Cardiac muscle cell (in vitro differentiated cells and primary cell): ENCODE data around the gene RGS14. TPM values are rescaled to one million over a fixed set of nuclear protein-coding genes. Genes with fewer than 3 reads are reported as not detected.
"Not testable (repeated sequence)": the region's sequence is repeated elsewhere in the genome, so short reads cannot be mapped to it uniquely, and the experiment has no call there.

Source experiments
- DNase-seq, 2 donors: peaks; one replicate each; pipeline versions ENCODE4 v3.0.0 to v3.0.0-alpha.2; 2010 to 2017; ENCODE audit warnings: low read depth in 1 of 2, low spot score in 1 of 2
- H3K27ac ChIP-seq: fragments of 200-600 bp; sonication (generic); 2 replicates; pipeline ENCODE4 v1.5.1; 2016
- H3K27me3 ChIP-seq: fragments of 200-600 bp; sonication (generic); 2 replicates; pipeline ENCODE4 v1.6.0; 2016; ENCODE audit warnings: control low read depth
- H3K36me3 ChIP-seq: fragments of 200-600 bp; sonication (generic); 2 replicates; pipeline ENCODE4 v1.5.1; 2016; ENCODE audit warnings: control low read depth
- H3K4me1 ChIP-seq: fragments of 200-600 bp; sonication (generic); 2 replicates; pipeline ENCODE4 v1.8.1; 2017; ENCODE audit warnings: low read depth, mild to moderate bottlenecking, mixed run types
- H3K4me3 ChIP-seq: fragments of 200-600 bp; sonication (generic); 2 replicates; pipeline ENCODE4 v1.5.1; 2016; ENCODE audit warnings: mild to moderate bottlenecking
- H3K9me3 ChIP-seq: fragments of 200-600 bp; sonication (generic); 2 replicates; pipeline ENCODE4 v1.5.1; 2017; ENCODE audit warnings: low read depth, mild to moderate bottlenecking, control low read depth
- polyA plus RNA-seq: library from polyadenylated mRNA; unstranded; fragments of >200 nt; fragmentation: Nextera tagmentation; extraction: Ambion mirVana; gene quantifications from 2 replicates; pipeline ENCODE4 v1.2.1, GENCODE V29; 2016
- total RNA-seq: library from RNA; depleted of rRNA; stranded (reverse); fragments of >200 nt; gene quantifications from 2 replicates; pipeline ENCODE4 v1.2.3, GENCODE V29; 2016
- TF ChIP-seq, protein P1 (sequence below): IDR thresholded peaks from 2 replicates; pipeline ENCODE4 v1.5.1; 2012; ENCODE audit warnings: low read depth, mild to moderate bottlenecking, low read length

RGS14 gene
- total and polyA plus RNA-seq, 2 experiments from 2014 or later = 33.6 to 139 TPM

DNA sequence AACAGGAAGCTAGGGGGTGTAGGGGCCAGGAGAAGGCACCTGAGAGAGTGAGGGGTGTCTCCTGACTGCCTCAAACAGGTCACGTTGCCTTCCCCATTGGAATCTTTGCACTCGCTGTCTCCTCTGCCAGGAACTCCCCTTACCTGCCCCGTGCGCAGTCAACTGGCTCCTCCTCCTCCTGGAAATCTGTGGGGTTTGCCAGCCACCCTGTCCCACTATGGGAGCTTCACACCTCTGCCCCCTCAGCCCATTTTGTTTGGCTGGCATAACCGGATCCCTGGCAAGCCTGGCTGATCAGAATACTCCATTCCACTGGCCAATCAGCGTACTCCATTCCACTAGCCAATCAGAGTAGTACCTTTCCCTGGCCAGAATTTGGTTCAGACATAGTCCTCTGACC is 16.1 kb downstream of the RGS14 start:
- H3K36me3 ChIP-seq = no peaks in the 10 kb centered on the region
- H3K9me3 ChIP-seq = no peaks in the 10 kb centered on the region
- peaks cover 17% of the 10 kb centered on the region for H3K4me1 ChIP-seq
- no peak overlapping the region for H3K4me3 ChIP-seq
- TF ChIP-seq, protein P1, sequence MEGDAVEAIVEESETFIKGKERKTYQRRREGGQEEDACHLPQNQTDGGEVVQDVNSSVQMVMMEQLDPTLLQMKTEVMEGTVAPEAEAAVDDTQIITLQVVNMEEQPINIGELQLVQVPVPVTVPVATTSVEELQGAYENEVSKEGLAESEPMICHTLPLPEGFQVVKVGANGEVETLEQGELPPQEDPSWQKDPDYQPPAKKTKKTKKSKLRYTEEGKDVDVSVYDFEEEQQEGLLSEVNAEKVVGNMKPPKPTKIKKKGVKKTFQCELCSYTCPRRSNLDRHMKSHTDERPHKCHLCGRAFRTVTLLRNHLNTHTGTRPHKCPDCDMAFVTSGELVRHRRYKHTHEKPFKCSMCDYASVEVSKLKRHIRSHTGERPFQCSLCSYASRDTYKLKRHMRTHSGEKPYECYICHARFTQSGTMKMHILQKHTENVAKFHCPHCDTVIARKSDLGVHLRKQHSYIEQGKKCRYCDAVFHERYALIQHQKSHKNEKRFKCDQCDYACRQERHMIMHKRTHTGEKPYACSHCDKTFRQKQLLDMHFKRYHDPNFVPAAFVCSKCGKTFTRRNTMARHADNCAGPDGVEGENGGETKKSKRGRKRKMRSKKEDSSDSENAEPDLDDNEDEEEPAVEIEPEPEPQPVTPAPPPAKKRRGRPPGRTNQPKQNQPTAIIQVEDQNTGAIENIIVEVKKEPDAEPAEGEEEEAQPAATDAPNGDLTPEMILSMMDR = no peak
- H3K27ac ChIP-seq = no peak overlapping the region
- no peak for DNase-seq
- no peaks in the 10 kb centered on the region for H3K27me3 ChIP-seq

DNA sequence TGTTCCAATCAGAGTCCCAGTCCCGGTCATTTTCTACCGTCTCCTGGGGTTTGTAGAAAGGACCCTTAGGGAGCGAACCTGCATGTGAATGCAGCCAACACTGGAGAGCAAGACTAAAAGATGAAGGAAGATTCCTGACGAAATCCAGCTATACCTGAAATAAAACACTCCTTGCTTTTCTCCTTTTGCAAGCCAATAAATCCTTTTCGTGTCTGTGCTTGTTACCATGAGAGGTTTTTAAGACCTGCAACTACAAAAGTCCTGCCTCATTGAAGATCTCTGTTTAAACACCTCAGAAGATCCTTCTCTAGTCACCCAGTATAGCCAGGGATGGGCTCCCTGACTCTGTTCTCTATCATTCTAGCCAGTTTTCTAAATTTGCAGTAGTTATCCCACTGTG is 16.5 kb downstream of the RGS14 start:
- Histone ChIP-seq H3K27me3 (no peaks in the 10 kb centered on the region), H3K4me3 (no peak overlapping the region), H3K36me3 (no peaks in the 10 kb centered on the region), H3K27ac (no peak overlapping the region), H3K4me1 (peaks cover 17% of the 10 kb centered on the region), H3K9me3 (no peaks in the 10 kb centered on the region)
- TF ChIP-seq, protein P1 = no peak
- no peak for DNase-seq

DNA sequence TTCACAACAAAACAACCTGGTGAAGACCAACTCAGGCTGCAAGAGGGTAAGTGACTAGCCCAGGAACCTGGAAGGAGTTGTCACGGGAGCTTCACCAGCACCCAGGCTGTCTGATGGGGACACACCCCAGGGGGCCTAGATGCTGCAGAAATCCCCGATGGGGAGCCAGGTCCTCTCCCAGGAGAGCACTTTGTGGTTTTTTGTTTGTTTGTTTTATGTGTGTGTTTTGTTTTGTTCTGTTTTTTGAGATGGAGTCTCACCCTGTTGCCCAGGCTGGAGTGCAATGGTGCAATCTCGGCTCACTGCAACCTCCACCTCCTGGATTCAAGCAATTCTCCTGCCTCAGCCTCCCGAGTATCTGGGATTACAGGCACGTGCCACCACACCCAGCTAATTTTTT is 17.8 kb downstream of the RGS14 start:
- not testable (repeated sequence) for H3K27me3 ChIP-seq, H3K27ac ChIP-seq

DNA sequence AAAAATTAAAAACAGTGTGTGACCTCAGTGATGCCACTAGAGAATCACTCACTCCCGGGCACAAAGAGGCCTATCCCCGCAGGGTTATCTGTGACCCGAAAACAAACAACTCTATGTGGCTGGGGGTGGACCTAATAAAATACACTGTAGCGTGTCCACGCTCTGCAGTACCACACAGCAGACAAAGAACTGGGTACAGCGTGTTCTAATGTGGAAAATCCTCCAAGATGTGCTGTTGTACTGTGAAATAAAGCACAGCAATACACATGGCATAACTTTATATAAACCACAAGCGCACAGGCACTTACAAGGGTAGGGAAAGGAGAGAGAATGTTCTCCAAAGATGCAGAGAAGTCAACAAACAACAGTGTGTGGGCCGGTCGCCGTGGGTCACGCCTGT is 18.4 kb downstream of the RGS14 start:
- H3K9me3 ChIP-seq = no peaks in the 10 kb centered on the region
- no peaks in the 10 kb centered on the region for H3K36me3 ChIP-seq
- H3K27me3 ChIP-seq = no peaks in the 10 kb centered on the region
- TF ChIP-seq, protein P1 = no peak
- DNase-seq = no peak
- no peak overlapping the region for H3K27ac ChIP-seq
- H3K4me1 ChIP-seq = peaks cover 5% of the 10 kb centered on the region
- H3K4me3 ChIP-seq = no peak overlapping the region

More for the DNA sequence above, 17.8 kb downstream of the RGS14 start:
- not testable (repeated sequence) for H3K4me1 ChIP-seq, DNase-seq, H3K4me3 ChIP-seq, H3K9me3 ChIP-seq, H3K36me3 ChIP-seq

DNA sequence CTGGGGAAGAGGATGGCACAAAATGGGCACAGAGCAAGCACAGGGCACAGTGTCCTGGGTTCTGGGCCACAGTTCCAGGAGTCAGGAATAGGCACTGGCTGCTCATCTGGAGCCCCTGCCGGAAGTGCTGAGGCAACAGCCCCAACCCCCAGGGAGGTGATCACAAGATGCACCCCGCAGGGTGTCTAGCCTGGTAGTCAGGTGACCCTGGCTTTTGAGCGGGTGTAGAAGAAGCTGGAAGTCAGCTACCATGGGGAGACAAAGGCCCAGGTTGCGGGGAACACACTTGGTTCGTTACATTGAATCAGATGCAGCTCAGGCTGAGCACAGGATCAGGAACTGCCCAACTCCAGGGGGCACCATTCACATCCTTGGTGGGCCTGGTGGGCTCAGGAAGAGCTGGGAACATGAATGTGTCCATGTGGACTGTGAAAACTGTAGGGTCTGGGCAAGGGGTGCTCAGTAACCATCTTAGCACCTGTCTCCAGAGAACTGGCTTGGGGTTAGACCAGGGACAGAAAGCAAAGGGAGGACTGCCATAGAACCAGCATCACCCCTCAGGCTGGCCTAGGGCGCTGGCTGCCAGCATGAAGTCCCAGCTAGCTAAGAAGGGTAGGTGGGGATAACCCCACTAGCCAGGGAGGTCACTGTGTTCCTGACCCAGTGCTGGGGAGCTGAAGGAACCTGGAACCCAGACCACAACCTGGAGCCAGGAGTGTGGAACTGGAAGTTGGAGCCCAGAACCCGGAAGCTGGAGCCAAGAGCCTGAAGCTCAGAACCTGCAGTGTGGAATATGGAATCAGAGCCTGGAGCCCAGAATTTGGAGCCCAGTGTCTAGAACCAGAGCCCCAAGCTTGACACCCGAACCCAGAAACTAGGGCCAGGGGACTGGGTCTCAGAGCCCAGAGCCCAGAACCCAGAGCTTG is 20.4 kb downstream of the RGS14 start:
- no peaks in the 10 kb centered on the region for H3K4me1 ChIP-seq
- no peaks in the 10 kb centered on the region for H3K36me3 ChIP-seq
- H3K4me3 ChIP-seq = no peak overlapping the region
- TF ChIP-seq, protein P1 = no peak
- H3K27me3 ChIP-seq = peaks cover 2% of the 10 kb centered on the region
- no peak for DNase-seq
- H3K9me3 ChIP-seq = no peaks in the 10 kb centered on the region
- no peak overlapping the region for H3K27ac ChIP-seq
